GM10248 (cell line): ENCODE results near the gene KANSL1.

Experiments
- CTCF ChIA-PET: fragments of 300-600 bp; sonication (Branson Sonifier 250); formaldehyde crosslinking; extraction: SDS; loops from one replicate; lab custom pipeline; 2021; ENCODE audit warnings: antibody characterized with exemption; lab: Yijun Ruan, JAX
- POLR2A ChIA-PET: fragments of 350-650 bp; sonication (Branson Sonifier 250); formaldehyde crosslinking; extraction: SDS; loops from one replicate; lab custom pipeline; 2020; ENCODE audit warnings: antibody characterized with exemption; lab: Yijun Ruan, JAX
- DNase-seq: peaks from one replicate; pipeline ENCODE4 v3.0.0; 2012; ENCODE audit errors: extremely low spot score
- TF ChIP-seq, protein P1 (sequence below): IDR thresholded peaks from 2 replicates; pipeline ENCODE4 v1.5.1; 2012; ENCODE audit warnings: mild to moderate bottlenecking, low read depth; ENCODE audit errors: extremely low read depth, missing control alignments, control extremely low read depth

KANSL1 gene

DNA sequence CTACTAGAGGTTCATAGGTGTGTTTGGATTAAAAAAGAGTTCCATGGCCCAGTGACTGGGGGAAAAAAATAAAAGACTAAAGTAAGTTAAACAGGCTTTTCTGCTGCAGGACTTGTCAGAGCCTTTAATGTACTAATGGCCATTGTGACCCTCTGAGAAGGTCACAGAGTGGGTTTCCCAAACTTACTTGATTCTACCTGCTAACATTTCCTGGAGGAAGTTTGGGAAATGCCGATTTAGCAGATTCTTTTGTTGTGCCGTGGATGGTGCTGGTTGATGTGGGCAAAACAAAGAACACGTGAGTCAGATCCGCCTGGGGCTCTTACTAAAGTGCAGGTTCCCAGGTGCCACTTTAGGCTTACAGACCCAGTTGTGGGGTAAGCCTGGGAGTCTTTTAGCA, 207.8 kb downstream of the KANSL1 start:
- ChIA-PET CTCF (interaction anchor here (2.4 kb wide), 1 partner anchor 16 kb away, joined by 9 read pairs; no protein-coding TSS in a partner anchor), POLR2A (no interaction called here)
- TF ChIP-seq, protein P1, sequence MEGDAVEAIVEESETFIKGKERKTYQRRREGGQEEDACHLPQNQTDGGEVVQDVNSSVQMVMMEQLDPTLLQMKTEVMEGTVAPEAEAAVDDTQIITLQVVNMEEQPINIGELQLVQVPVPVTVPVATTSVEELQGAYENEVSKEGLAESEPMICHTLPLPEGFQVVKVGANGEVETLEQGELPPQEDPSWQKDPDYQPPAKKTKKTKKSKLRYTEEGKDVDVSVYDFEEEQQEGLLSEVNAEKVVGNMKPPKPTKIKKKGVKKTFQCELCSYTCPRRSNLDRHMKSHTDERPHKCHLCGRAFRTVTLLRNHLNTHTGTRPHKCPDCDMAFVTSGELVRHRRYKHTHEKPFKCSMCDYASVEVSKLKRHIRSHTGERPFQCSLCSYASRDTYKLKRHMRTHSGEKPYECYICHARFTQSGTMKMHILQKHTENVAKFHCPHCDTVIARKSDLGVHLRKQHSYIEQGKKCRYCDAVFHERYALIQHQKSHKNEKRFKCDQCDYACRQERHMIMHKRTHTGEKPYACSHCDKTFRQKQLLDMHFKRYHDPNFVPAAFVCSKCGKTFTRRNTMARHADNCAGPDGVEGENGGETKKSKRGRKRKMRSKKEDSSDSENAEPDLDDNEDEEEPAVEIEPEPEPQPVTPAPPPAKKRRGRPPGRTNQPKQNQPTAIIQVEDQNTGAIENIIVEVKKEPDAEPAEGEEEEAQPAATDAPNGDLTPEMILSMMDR, result no peak
- DNase-seq, result no peak

- ChIA-PET CTCF (no interaction called here), POLR2A (no interaction called here)
- TF ChIP-seq, protein P1, result no peak
- DNase-seq, result no peak
Measured at GRCh38 chr17:45984368-45984767, 208.9 kb downstream of the KANSL1 start.

DNA sequence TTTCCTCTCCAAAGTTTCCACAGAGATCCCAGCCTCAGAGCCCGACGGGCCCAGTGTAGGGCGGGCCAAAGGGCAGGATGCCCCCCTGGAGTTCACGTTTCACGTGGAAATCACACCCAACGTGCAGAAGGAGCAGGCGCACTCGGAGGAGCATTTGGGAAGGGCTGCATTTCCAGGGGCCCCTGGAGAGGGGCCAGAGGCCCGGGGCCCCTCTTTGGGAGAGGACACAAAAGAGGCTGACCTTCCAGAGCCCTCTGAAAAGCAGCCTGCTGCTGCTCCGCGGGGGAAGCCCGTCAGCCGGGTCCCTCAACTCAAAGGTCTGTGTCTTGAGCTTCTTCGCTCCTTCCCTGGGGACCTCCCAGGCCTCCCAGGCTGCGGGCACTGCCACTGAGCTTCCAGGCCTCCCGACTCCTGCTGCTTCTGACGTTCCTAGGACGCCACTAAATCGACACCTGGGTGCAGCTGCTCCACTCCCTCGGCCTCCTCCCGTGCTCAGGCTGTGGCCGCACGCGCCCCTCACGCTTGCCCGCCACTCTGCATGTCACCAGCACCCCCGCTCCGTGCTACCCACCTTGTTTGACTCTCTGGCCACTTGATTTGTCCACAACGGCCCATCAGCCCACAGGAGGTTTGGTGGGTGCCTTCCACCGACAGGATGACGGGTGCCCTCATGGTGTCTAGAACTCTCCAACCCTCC, 209.5 kb downstream of the KANSL1 start:
- TF ChIP-seq, protein P1, result no peak
- DNase-seq, result no peak
- CTCF ChIA-PET, result no interaction called here
- POLR2A ChIA-PET, result no interaction called here

GRCh38 chr17:45982791-45983613, 210.2 kb downstream of the KANSL1 start:
- CTCF ChIA-PET, result interaction anchor here (1.2 kb wide), 1 partner anchor 73 kb away, joined by 3 read pairs; no protein-coding TSS in a partner anchor
- TF ChIP-seq, protein P1, result no peak
- no peak for DNase-seq
- POLR2A ChIA-PET, result no interaction called here

GRCh38 chr17:45981306-45981705, 211.9 kb downstream of the KANSL1 start:
- TF ChIP-seq, protein P1, result no peak
- ChIA-PET CTCF (no interaction called here), POLR2A (no interaction called here)
- DNase-seq, result no peak

DNA sequence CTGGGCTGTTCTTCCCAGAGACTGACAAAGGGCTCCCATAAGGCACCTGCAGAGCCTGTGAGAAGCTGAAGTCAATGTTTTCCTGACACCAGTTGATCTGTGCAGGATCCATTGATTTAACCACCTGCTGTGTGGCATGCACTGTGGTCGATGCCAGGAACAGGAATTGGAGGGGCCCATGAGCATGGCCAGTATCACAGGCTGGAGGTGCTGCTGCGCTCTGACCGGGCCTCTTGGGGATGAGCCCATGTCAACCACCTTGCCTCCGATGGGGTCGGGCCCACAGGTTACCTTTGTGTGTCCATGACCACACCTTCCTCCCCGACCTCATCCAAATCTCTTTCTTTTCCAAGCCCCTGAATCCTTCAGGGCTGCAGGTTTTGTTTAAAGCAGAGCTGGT, 212.4 kb downstream of the KANSL1 start:
- no peak for DNase-seq
- TF ChIP-seq, protein P1, result no peak
- ChIA-PET POLR2A (no interaction called here), CTCF (no interaction called here)
